T-helper 22 cell (primary cell): ENCODE measurements around the gene CSTF1.
"Not testable (repeated sequence)": the region's sequence is repeated elsewhere in the genome, so short reads cannot be mapped to it uniquely, and the experiment has no call there.

Experiments
- DNase-seq: peaks from one replicate; pipeline ENCODE4 v3.0.0-alpha.2; 2020; ENCODE audit warnings: low read depth

The CSTF1 gene

DNA sequence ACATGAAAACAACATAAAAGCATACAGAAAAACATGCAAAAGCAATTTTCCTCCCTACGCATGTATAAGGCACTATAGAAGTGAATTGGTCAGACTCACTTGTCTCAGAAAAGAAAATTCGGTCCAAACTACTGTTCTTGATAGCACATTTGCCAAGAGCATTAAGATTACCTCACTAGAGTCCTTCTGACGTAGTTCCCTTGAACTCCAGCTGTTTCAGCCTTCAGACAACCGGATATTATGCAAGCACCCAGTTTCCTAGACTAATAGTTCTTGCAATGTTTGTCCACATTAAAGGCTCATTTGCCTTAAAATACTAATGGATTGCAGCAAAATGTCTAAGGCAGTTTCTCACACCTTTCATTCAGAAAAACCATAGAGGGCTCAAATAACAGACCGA is 17.1 kb downstream of the CSTF1 start:
- no peak for DNase-seq

DNA sequence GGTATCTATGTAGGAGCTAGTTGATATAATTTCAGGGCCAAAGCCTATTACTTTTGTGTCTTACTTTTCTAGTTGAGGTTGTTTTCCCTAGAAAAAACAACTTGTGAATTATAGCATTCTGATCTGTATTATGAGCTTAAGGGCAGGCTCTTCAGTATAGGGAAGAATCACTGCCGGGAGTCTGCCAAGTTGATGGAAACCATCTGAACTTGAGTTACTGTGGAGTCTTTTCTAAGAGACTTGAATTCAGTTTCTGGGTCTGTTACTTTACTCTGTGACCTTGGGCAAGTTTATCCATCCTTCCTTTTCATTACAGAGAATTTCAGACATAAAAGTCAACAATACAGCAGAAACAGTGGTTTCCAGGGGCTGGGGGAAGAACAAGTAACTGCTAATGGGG is 17.5 kb downstream of the CSTF1 start:
- DNase-seq = no peak

DNA sequence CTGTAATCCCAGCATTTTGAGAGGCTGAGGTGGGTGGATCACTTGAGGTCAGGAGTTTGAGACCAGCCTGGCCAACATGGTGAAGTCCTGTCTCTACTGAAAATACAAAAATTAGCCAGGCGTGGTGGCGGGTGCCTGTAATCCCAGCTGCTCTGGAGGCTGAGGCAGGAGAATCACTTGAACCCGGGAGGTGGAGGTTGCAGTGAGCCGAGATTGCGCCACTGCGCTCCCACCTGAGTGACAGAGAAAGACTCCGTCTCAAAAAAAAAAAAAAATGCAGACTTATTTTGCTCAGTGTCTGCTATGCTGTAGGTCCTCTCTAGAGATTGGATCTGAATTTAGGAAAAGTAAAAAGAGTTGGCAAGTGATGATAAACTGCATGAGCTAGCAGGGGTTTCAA is 18.8 kb downstream of the CSTF1 start:
- DNase-seq = not testable (repeated sequence)

DNA sequence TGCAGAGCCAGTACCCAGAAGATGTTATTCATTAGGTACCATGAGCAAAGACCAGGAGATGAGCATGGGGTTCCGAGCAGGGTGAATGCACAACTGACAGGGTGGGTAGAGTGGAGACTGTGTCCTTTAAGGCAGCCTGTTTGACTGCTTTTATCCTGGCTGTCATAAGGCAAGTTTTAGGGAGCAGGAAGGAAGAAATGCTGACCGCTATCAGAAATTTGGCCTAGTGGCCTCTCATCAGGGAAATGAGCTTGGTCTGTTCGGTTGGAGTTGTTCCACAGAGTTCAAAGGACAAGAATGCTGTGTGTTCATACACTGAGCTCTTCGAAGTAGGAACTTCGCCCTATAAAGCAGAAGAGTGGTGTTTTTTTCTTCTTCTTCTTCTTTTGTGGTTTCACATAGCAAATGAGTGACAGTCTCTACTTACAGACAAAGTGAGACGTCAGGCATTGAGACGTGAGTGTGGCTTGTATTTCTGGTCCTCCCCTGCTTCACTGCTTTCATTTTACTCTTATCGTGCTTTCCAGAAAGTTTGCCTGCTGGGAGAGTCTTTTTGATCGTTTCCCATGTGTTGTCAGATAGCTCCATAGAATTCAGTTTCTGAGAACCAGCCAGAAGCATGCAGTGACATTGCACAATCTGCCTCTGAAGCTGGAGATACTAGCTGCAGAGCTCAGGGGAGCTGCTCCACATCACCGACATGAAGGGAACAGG is 19.5 kb downstream of the CSTF1 start, which contains the start of gene CASS4:
TSS of gene CASS4 (plus strand) at position 502 of the 714 bp plus-strand sequence. CDS start at position 701, 199 bp downstream.
- DNase-seq = no peak

DNA sequence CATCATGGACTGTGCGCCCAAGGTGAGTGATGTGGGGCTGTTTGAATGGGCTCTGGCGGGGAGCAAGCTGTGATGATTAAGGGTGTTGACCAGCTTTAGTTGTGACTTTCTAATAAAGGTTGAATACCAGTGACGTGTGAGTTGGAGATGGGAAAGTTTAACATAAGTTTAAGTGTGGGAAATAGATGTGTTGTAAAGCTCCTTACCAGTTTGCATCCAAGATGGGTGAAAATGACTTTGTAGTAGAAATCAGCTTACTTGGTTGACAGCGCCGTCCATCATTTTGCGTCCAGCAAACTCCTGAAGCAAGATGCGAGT is 20.0 kb downstream of the CSTF1 start:
- DNase-seq = no peak

DNA sequence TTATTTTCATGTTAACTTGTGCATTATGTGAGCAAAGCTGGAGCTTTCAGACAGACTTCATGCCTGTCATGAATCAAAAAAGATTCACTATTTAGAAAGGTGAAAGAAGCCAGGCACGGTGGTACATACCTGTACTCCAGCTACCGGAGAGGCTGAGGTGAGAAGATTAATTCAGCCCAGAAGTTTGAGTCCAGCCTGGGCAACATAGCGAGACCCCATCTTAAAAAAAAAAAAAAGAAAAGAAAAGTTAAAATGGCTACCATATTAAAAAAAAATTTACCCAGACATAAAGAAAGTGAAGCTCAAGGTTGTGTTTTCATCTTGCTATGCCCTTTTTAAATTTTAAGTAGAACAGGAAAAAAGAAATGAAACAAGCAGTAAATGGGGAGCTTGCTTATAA is 20.5 kb downstream of the CSTF1 start:
- no peak for DNase-seq

DNA sequence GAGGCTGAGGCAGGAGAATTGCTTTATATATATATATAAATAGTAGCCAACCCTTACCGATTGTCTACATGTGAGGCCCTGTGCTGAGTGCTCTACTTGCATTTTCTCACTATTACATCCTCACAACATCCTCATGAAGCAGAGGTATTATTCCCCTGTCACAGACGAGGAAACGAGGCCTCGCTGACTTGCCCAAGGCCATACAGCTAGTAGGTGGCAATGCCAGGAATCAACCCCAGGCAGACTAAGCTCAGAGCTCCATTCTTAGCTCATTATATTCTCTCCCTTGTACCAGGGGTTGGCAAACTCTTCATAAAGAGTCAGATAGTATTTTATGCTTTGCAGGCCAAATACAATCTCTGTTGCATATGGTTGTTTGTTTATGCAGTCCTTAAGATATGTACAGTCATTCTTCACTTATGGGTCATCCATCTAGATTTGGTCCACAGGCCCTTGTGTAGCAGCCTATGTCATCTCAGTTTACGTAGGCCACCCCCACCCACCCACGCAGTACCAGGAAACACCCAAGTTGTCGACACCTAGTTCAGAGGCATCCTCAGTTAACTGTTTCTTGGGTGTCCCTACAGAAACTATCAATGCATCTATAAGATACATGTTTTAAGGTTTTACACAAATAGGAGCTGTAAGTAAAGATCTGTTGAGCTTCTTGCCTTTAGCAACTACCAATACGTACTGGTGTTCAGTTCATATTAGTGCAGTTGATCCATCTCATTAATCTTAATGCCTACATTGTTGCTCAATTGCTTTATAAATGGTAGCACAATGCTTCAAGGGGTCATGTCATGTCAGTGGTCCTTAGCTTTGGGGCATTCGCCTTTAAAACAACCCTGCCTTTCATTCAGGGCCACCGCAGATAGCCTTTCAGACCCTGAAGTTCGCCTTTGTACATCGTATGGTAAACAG is 22.7 kb downstream of the CSTF1 start:
- DNase-seq = no peak

DNA sequence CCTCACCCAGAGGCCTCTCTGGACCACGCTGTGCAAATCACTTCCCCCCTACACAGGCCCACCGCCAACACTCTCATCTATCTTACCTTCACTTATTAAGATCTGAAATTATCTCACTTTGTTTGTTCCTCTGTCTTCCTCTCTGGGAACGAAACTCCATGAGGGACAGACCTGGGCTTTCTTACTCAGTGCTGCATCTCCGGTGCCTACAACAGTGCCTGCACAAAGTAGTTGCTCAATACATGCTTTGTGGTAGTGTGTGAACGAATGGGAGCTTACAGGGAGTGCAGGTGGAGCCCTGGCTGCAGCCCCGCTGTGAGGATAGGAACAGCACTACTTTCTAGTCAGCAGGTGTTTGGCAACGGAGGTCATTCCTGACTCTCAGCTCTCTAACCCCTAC is 25.0 kb downstream of the CSTF1 start:
- DNase-seq = no peak

DNA sequence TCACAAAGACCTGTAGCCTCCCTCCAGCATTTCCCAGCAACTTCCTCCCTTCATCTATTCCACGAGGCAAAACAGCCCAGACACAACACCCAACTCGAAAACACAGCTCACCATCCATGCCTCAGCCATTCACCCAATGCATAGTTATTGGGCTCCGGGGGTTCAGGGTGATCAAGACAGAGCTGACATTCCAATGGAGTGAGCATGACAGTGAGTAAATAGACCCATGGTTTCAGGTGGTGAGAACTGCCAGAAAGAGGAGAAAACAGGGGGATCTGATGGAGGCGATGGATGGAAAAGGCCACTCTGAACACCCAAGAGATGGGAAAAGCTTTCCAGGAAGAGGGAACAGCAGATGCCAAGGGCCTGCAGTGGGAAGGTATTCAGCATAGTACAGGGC is 25.5 kb downstream of the CSTF1 start:
- DNase-seq = no peak

DNA sequence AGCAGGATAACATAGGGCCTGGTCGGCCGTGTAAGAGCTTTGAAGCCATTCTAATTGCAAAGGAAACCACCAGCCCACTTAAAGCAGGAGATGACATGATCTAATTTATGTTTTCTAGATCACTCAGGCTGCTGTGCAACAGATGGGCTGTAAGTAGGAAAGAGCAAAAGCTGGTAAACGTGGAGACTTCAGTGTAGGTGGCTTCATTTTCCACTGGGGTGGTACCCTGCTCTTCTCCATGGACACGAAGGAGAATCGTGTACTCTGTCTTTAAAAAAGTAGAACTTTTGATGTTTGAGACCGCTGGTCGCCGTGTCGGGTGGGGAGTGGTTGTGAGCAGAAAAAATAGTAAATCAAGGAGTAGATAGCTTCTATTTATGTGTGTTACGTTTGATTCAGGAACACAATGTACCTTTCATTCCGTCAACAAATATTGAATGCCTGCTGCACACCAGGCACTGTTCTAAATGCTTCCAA is 26.0 kb downstream of the CSTF1 start:
- no peak for DNase-seq

DNA sequence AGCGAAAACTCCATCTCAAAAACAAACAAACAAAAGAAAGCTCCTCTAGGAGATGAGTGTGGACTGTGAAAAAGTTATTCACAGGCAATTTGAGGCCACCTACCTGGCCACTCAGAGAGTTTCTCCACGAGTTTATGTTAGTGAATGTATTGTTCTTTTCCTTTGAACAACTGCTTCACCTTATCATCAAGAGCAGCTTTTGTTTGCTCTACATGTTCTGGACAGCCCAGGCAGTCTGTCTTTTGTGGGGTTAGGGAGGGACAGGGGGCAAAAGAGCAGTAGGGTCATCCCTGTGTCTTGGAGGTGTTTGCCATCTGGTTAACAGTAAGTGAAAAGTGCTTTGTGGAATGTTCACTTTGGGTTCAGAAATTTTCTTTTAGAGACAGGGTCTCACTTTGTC is 27.6 kb downstream of the CSTF1 start:
- DNase-seq = no peak

DNA sequence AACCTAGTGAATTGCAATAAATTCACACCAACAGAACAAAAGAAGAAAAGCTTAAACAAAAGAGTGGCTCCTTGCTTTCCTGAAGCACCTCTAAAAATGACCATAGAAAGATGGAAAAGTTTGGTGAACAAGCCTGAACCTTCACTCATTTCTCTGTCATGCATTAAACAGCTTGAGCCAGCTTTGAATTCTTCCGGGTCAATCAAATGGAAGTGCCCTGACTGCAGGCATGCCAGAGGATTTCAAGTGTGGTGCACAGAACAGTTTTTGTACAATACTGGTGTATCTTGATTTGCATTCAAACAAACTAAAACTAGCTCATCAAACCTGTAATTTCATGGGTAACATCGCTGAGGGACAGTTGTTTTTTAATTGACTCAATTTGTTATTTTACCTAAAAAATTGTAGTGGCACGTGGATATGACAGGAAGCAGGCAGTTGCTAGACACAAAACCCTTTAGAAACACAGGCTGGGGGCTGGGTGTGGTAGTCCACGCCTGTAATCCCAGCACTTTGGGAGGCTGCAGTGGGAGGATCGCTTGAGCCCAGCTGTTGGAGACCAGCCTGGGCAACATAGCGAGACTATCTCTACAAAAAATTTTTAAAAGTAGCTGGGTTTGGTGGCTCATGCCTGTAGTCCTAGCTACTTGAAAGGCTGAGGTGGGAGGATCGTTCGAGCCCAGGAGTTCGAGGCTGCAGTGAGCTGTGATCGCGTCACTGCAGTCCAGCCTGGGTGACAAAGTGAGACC is 28.7 kb downstream of the CSTF1 start:
- no peak for DNase-seq

DNA sequence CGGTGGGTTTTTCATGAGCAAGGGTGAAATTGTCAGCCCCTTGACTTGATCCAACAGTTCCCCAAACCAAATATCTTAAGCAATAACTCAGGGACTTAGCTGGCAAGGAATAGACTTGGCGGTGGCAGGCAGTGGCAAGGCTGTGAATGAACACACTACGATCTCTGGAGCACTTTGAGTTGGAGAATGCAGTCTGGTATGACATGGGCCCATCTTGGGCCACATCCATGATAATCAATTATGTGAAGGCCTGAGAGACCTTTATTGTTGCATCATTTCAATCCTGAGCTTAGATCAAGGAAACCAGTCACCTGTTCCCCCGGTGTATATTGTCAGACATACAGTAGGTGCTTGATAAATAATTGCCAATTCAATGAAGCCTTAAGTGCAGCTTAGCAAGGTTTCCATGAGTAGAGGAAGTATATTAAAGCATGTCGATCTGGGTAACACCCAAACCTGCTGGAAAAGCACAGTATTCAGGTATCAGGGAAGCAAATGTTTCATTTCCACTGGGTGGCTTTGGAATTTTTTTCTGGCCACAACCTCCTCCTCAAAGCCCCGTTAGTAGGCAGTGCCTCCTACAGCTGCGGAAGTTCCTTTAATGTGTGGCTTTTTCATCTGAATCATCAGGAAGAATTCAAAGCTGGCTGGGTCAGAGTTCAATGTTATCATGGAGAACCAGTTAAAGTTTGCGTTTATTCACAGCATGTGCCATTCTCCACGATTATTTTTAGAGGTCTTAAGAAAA is 29.8 kb downstream of the CSTF1 start:
- DNase-seq = no peak

DNA sequence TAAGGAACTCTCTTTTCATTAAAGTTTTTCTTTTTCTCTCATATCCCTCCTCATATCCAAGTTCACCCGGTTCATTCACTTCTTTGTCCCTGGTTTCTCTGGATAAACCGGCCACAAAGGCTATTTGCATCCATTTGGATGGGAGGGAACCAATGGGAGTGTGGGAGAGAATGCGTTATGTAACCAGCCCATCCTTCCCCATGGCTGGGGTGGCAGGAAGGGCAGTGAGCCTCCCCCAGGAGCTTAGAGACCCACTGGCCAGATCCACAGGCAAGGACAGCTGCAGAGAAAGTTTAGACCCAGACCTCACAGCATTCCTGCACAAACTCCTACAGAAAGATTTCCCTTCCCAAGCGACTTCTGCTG is 30.4 kb downstream of the CSTF1 start:
- DNase-seq = no peak

DNA sequence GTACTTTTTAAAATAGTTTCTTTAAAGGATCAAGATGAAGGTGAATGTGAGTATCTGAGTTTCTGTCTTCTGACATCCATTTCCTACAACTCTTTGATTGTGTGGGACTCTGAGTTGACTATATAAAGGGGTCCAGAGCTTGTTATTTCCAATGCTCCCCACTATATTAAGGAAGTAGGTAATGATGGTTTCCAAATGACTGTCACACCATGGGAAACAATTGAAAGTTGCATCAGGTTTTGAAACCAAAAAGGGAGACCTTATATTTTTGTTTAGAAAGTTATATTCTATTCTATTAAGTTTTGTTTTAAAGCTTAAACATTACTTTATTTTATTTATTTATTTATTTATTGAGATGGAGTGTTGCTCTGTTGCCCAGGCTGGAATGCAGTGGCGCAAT is 30.8 kb downstream of the CSTF1 start:
- no peak for DNase-seq

DNA sequence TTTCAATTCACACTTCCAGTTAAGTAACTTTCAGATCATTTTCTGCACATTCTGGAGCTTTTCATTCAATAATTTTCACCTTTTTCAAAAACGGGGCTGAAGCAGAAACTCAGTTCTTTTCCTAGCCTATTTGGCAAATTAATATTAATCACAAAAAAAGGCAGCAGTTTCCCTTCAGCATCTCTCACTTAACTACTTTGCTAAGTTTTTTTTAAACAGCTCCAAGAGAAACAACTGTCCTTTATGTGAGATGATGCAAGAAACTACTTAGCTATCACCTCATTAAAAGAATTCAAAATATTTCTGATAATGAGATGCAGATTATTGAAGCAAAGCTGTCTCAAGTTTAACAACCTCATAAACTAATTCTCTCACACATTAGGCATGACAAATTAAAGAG is 31.4 kb downstream of the CSTF1 start:
- DNase-seq = no peak

DNA sequence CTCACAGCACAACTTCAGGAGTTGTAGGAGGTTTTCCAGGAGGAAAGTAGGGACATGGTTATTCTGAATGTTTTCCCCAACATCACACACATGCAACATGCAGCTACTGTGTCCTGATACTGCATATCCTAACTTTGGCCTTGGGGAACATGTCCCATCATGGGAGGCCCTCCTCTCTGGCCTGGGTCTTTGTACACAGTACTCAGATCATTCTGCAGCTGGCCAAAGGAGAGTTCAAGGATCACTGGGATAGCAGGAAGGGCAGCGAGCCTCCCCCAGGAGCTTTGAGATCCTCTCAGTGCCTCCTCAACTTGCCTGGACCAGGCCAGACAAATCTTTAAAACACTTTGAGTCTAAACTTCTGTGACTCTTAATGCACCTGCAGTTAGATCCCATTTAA is 32.5 kb downstream of the CSTF1 start:
- no peak for DNase-seq

DNA sequence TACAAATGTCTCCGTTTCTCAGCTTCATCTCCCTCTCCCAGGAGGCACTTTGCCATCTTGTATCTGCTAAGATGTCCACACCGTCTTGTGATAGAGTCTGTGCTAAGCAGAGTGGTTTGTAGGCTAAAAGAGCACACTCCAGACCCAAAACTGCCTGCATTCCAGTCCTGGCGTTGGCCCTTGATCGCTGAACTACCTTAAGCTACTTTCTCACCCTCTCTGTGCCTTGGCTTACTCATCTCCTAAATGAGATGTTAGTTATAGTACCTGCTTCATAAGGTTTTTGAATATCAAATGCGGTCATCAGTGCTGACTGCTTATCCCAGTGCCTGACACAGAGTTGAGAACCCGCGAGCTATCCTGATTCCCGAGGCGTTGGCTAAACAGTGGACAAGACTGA is 33.6 kb downstream of the CSTF1 start:
- DNase-seq = no peak

DNA sequence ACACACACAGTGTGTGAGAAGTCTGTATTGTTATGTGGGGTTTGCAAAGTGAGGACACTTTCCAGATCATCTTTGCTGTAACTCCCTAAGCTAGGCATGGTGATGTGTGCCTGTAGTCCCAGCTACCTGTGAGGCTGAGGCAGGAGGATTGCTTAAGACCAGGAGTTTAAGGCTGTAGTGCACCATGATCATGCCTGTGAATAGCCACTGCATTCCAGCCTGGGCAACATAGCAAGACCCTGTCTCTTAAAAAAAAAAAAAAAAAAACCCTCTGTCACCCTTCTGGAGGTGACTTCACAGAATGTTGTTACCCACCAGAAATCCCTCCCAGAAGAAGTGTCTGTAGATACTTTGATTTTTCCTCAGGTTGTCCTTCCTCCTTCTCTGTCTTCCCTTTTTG is 34.5 kb downstream of the CSTF1 start:
- DNase-seq = no peak

DNA sequence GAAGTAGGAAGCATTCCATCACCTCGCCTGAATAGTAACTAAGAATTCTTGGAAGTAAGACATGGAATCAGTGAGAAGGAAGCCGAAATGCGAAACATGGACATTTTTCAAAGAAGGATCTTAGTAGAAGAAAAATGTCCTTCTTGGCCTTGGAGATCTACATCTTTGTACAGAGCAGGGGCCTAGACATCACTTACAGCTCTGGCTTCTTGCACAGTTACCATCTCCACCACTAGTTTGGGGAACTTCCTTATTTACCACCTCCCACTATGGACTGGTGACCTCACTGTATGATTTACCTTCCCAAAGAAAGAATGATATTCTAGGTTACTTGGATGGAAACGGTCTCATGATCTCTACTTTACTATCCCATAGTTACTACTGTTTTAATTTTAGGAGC is 35.4 kb downstream of the CSTF1 start:
- DNase-seq = no peak

DNA sequence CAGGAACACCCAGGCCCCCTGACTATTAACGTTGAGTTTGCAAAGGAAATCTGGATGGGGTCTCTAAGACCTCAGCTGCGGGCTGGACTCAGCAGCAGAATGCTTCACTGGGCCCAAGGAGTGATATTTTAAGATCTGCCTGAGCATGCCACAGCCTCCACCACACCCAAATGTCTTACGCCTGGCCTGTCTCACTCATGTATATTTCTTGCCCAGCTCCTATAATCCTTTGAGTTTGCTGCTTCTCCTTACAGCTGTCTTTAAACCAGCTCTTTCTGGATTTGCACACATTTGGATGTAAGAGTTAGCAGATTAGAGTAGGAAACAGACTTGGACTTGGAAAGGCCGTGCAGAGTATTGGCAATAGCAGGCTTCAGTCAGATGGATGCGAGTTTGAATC is 36.0 kb downstream of the CSTF1 start:
- DNase-seq = no peak

DNA sequence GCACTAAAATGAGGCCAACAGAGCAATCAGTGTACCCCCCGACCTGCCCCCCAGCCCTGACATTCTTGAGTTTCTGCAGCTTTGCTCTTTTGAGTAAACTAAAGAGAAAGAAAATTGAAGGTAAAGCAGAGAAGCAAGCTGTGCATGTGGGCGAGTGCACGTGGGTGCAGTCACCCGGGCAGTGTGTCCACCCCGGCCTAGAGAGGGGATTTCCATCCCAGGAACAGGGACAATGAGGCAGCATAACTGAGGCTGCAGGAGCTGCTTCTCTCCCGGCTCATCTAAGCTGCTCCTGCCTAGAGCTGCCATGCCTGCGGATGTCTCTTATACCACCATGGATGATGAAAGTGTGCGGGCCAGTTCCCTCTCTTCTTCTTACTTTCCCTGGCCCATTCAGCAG is 36.4 kb downstream of the CSTF1 start:
- DNase-seq = no peak
